ENCODE results near the gene UGT1A3. TPM values are rescaled to one million over a fixed set of nuclear protein-coding genes. Genes with fewer than 3 reads are reported as not detected.

Gene UGT1A3
- polyA plus RNA-seq, 1 donor (not counting 4 experiments of a cell fraction or from before 2014, with no cell fraction given): 3.2 TPM

- no peak overlapping the region for H3K27ac ChIP-seq (ENCODE audit: control insufficient read depth, insufficient read depth, low read length)
Measured at GRCh38 chr2:233740870-233741269, 12.0 kb downstream of the UGT1A3 start.

GRCh38 chr2:233743464-233744259 lies 14.8 kb downstream of the UGT1A3 start:
- DNase-seq (ENCODE audit: low read depth, low spot score): no peak
- Histone ChIP-seq H3K9me1 (ENCODE audit: control insufficient read depth, extremely low read depth, insufficient read depth, low read length) (no peaks in the 10 kb centered on the region), H3K4me2 (ENCODE audit: control insufficient read depth, extremely low read depth, insufficient read depth, low read depth, low read length) (no peak overlapping the region), H3K4me3 (ENCODE audit: control insufficient read depth in 2 of 3, extremely low read depth in 1 of 3, insufficient read depth in 2 of 3, low read depth in 1 of 3, low read length in 3 of 3) (no peak overlapping the region), H3K9me3 (ENCODE audit: control insufficient read depth, low read depth, low read length) (no peaks in the 10 kb centered on the region), H3K79me2 (ENCODE audit: control insufficient read depth, insufficient read depth, low read length) (peaks cover 13% of the 10 kb centered on the region), H2AFZ (ENCODE audit: control insufficient read depth, low read length) (no peak overlapping the region), H3K9ac (ENCODE audit: control insufficient read depth, extremely low read depth, insufficient read depth, low read length) (no peak overlapping the region), H3K27me3 (ENCODE audit: control insufficient read depth, extremely low read depth, insufficient read depth, low read length) (no peaks in the 10 kb centered on the region), H3K36me3 (ENCODE audit: control insufficient read depth in 2 of 2, extremely low read depth in 1 of 2, insufficient read depth in 2 of 2, low read length in 2 of 2) (peaks cover 0 to 1% of the 10 kb centered on the region in 2 experiments), H4K20me1 (ENCODE audit: control insufficient read depth, extremely low read depth, insufficient read depth, low read length) (no peaks in the 10 kb centered on the region), H3K27ac (ENCODE audit: control insufficient read depth, insufficient read depth, low read length) (no peak overlapping the region), H3K4me1 (ENCODE audit: control insufficient read depth, extremely low read depth, insufficient read depth, low read length) (no peaks in the 10 kb centered on the region)
- TF ChIP-seq EZH2 (IDR thresholded peaks at IDR 0.05; ENCODE audit: low read length) (no peak), CTCF (optimal IDR thresholded peaks at IDR 0.05 in 1 of 3, IDR thresholded peaks at IDR 0.05 in 1 of 3, conservative IDR thresholded peaks at IDR 0.05 in 1 of 3; ENCODE audit: extremely low read depth in 1 of 3, insufficient read depth in 2 of 3, low read length in 3 of 3) (no peak)
- FAIRE-seq: no peak
- dilution Hi-C loops (cut with MboI; ENCODE audit: extremely low pct_ligation_motif_present, low sequenced_read_pairs): no loop called here

More at GRCh38 chr2:233740870-233741269, 12.0 kb downstream of the UGT1A3 start:
- Histone ChIP-seq H3K9ac (ENCODE audit: control insufficient read depth, extremely low read depth, insufficient read depth, low read length) (no peak overlapping the region), H3K79me2 (ENCODE audit: control insufficient read depth, insufficient read depth, low read length) (peaks cover 19% of the 10 kb centered on the region), H3K4me1 (ENCODE audit: control insufficient read depth, extremely low read depth, insufficient read depth, low read length) (no peaks in the 10 kb centered on the region), H2AFZ (ENCODE audit: control insufficient read depth, low read length) (no peak overlapping the region), H3K9me1 (ENCODE audit: control insufficient read depth, extremely low read depth, insufficient read depth, low read length) (no peaks in the 10 kb centered on the region), H3K4me2 (ENCODE audit: control insufficient read depth, extremely low read depth, insufficient read depth, low read depth, low read length) (no peak overlapping the region), H3K27me3 (ENCODE audit: control insufficient read depth, extremely low read depth, insufficient read depth, low read length) (no peaks in the 10 kb centered on the region), H3K36me3 (ENCODE audit: control insufficient read depth in 2 of 2, extremely low read depth in 1 of 2, insufficient read depth in 2 of 2, low read length in 2 of 2) (peaks cover 0 to 6% of the 10 kb centered on the region in 2 experiments), H3K4me3 (ENCODE audit: control insufficient read depth in 2 of 3, extremely low read depth in 1 of 3, insufficient read depth in 2 of 3, low read depth in 1 of 3, low read length in 3 of 3) (no peak overlapping the region), H3K9me3 (ENCODE audit: control insufficient read depth, low read depth, low read length) (no peaks in the 10 kb centered on the region), H4K20me1 (ENCODE audit: control insufficient read depth, extremely low read depth, insufficient read depth, low read length) (no peaks in the 10 kb centered on the region)
- TF ChIP-seq EZH2 (IDR thresholded peaks at IDR 0.05; ENCODE audit: low read length) (no peak), CTCF (optimal IDR thresholded peaks at IDR 0.05 in 1 of 3, IDR thresholded peaks at IDR 0.05 in 1 of 3, conservative IDR thresholded peaks at IDR 0.05 in 1 of 3; ENCODE audit: extremely low read depth in 1 of 3, insufficient read depth in 2 of 3, low read length in 3 of 3) (no peak)
- FAIRE-seq (no peak), DNase-seq (ENCODE audit: low read depth, low spot score) (no peak)
- dilution Hi-C loops (cut with MboI; ENCODE audit: extremely low pct_ligation_motif_present, low sequenced_read_pairs): no loop called here
